Measurements from ENCODE around the gene GNPTAB.

GRCh38 chr12:101859664-101860607 lies 29.2 kb upstream of the GNPTAB start:
- TF ChIP-seq CTCF (IDR thresholded peaks at IDR 0.05 in 4 of 5, conservative IDR thresholded peaks at IDR 0.05 in 1 of 5) (no peak), POLR2A (IDR thresholded peaks at IDR 0.05) (no peak)

All from gastrocnemius medialis (tissue), 4 donors.